Measurements from ENCODE around the gene NCMAP.

DNA sequence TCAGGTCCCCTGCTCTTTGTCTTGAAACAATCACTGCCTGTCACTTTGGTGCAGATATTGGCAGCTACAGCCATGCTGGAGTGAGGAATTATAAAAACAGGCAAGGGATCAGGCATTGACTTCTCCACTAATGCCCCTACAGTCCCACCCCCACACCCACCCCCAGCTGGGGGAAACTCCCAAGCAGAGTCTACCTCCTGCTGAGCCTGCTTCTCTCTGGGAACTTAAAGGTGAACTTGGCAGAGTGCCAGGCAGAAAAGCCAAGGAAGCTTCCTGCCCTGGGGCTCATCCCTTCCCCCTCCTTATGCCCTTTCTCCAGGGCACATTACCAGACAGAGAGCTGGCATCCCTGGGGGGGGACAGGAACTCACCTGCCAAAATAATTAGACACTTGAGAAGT is 6.7 kb downstream of the NCMAP start:
- TF ChIP-seq CTCF (IDR thresholded peaks at IDR 0.05) (no peak), POLR2A (IDR thresholded peaks at IDR 0.05) (no peak), POLR2AphosphoS5 (IDR thresholded peaks at IDR 0.05; ENCODE audit: insufficient read depth in 1 of 2, low read depth in 1 of 2) (no peak)

Measured in vagina (tissue), 2 donors.